ENCODE data around the gene BEND6. TPM values are rescaled to one million over a fixed set of nuclear protein-coding genes. Genes with fewer than 3 reads are reported as not detected.

Gene BEND6
- total and polyA plus RNA-seq, 2 of the 13 experiments (the other 11 are each of a cell fraction or from before 2014, with no cell fraction given): 0.20 to 0.21 TPM

- DNase-seq (ENCODE audit: low spot score) (no peak), ATAC-seq (no peak), FAIRE-seq (no peak)
- TF ChIP-seq MAFK (conservative IDR thresholded peaks at IDR 0.05 in 1 of 2, IDR thresholded peaks at IDR 0.05 in 1 of 2; ENCODE audit: low read length in 2 of 2) (peak; percentile 65 to 67; a peak in 3 of 4 replicates), NFE2L2 (IDR thresholded peaks at IDR 0.05; ENCODE audit: low read length) (no peak), MAFF (IDR thresholded peaks at IDR 0.05; ENCODE audit: low read depth, low read length) (peak; percentile 63; the same call in 1 of the 2 replicates)
- Histone ChIP-seq H3K9me3 (ENCODE audit: low read length) (no peaks in the 10 kb centered on the region), H3K4me1 (ENCODE audit: insufficient read depth, low read length) (no peaks in the 10 kb centered on the region), H2AFZ (ENCODE audit: low read length) (no peak overlapping the region), H3K27me3 (ENCODE audit: control insufficient read depth in 1 of 2, insufficient read depth in 2 of 2, low read length in 2 of 2) (no peaks in the 10 kb centered on the region), H3K4me2 (ENCODE audit: low read depth, low read length) (no peak overlapping the region), H4K20me1 (ENCODE audit: insufficient read depth, low read length) (no peaks in the 10 kb centered on the region), H3K36me3 (replicated peaks in 1 of 2; ENCODE audit: control insufficient read depth in 1 of 2, insufficient read depth in 2 of 2, low read length in 2 of 2) (no peaks in the 10 kb centered on the region), H3K79me2 (ENCODE audit: insufficient read depth, low read length) (no peaks in the 10 kb centered on the region), H3K27ac (ENCODE audit: extremely low read length, insufficient read depth, low read length) (no peak overlapping the region), H3K9ac (ENCODE audit: insufficient read depth, low read depth, low read length) (no peak overlapping the region), H3K4me3 (replicated peaks in 1 of 3; ENCODE audit: insufficient read depth in 1 of 3, low read depth in 2 of 3, low read length in 3 of 3) (no peak overlapping the region)
- ChIA-PET POLR2A (no interaction called here), CTCF (ENCODE audit: low intra/inter-chr PET ratio, low total read pairs) (no interaction called here)
- intact Hi-C loops (cut with micrococcal nuclease; ENCODE audit: unreplicated experiment) (no loop called here), in situ Hi-C loops (cut with HindIII; ENCODE audit: extremely low pct_ligation_motif_present, low pct_unique_long_range_greater_than_20kb) (no loop called here)
- BruUV-seq (replicated peaks): no TSS peak
These were observed 32.3 kb upstream of the BEND6 start for GRCh38 chr6:56922645-56923044.

- CTCF ChIA-PET (ENCODE audit: low intra/inter-chr PET ratio, low total read pairs): no interaction called here
- Histone ChIP-seq H3K9ac (ENCODE audit: insufficient read depth, low read depth, low read length) (no peak overlapping the region), H3K79me2 (ENCODE audit: insufficient read depth, low read length) (no peaks in the 10 kb centered on the region), H3K36me3 (replicated peaks in 1 of 2; ENCODE audit: control insufficient read depth in 1 of 2, insufficient read depth in 2 of 2, low read length in 2 of 2) (no peaks in the 10 kb centered on the region), H3K27ac (ENCODE audit: extremely low read length, insufficient read depth, low read length) (no peak overlapping the region), H3K4me2 (ENCODE audit: low read depth, low read length) (no peak overlapping the region), H3K4me1 (ENCODE audit: insufficient read depth, low read length) (no peaks in the 10 kb centered on the region), H2AFZ (ENCODE audit: low read length) (no peak overlapping the region), H3K4me3 (replicated peaks in 1 of 3; ENCODE audit: insufficient read depth in 1 of 3, low read depth in 2 of 3, low read length in 3 of 3) (no peak overlapping the region), H4K20me1 (ENCODE audit: insufficient read depth, low read length) (no peaks in the 10 kb centered on the region), H3K9me3 (ENCODE audit: low read length) (no peaks in the 10 kb centered on the region), H3K27me3 (ENCODE audit: control insufficient read depth in 1 of 2, insufficient read depth in 2 of 2, low read length in 2 of 2) (peaks cover 0 to 1% of the 10 kb centered on the region in 2 experiments; a peak in 1 of 5 replicates)
- BruUV-seq (replicated peaks): no TSS peak
- in situ Hi-C loops (cut with HindIII; ENCODE audit: extremely low pct_ligation_motif_present, low pct_unique_long_range_greater_than_20kb): no loop called here
- POLR2A ChIA-PET: no interaction called here
- TF ChIP-seq TMF1 (CRISPR knock-in tag; IDR thresholded peaks at IDR 0.05; ENCODE audit: low read depth): no peak
- no peak for TF ChIP-seq HNF4A (CRISPR knock-in tag; IDR thresholded peaks at IDR 0.05)
- TF ChIP-seq ZNF136 (CRISPR knock-in tag; IDR thresholded peaks at IDR 0.05; ENCODE audit: low read depth): no peak
- 53% methylated on average over 1 of the region's 1 CpG for WGBS (ENCODE audit: low lambda C conversion rate)
- DNase-seq (ENCODE audit: low spot score) (no peak), ATAC-seq (no peak), FAIRE-seq (no peak)
- intact Hi-C loops (cut with micrococcal nuclease; ENCODE audit: unreplicated experiment): no loop called here
These were observed 31.3 kb upstream of the BEND6 start for GRCh38 chr6:56923565-56923964.
